Testis (tissue), 3 donors: ENCODE measurements around the gene QPCTL. TPM values are rescaled to one million over a fixed set of nuclear protein-coding genes. Genes with fewer than 3 reads are reported as not detected.
A peak's percentile ranks its signal among the peaks of the same experiment; 100 is the strongest.

Experiments used
- DNase-seq: peaks from one replicate; pipeline ENCODE4 v3.0.0-alpha.2; 2019
- H3K27ac ChIP-seq, 2 donors: fragments of 200-600 bp; sonication (generic); one replicate each; pipeline ENCODE4 v1.5.1; 2019
- H3K27me3 ChIP-seq: fragments of 200-600 bp; sonication (generic); one replicate; pipeline ENCODE4 v1.5.1; 2019
- H3K36me3 ChIP-seq: fragments of 200-600 bp; sonication (generic); one replicate; pipeline ENCODE4 v1.5.1; 2017; ENCODE audit warnings: low read depth; ENCODE audit errors: missing control alignments
- H3K4me1 ChIP-seq: fragments of 200-600 bp; sonication (generic); one replicate; pipeline ENCODE4 v1.5.1; 2019
- H3K4me3 ChIP-seq, 2 donors: fragments of 200-600 bp; sonication (generic); one replicate each; pipeline ENCODE4 v1.5.1; 2017 to 2019
- H3K9me3 ChIP-seq: fragments of 200-600 bp; sonication (generic); one replicate; pipeline ENCODE4 v1.5.1; 2017
- CTCF ChIP-seq, 3 experiments: fragments of 450-650 bp in 2 of 3; fragments of 200-600 bp in 1 of 3; sonication (generic) in 1 of 3; IDR thresholded peaks; one replicate each; pipeline ENCODE4 v1.5.1; 2016 to 2019; ENCODE audit warnings: antibody characterized with exemption in 3 of 3, mild to moderate bottlenecking in 2 of 3, moderate library complexity in 1 of 3
- POLR2A ChIP-seq: fragments of 450-650 bp; IDR thresholded peaks from one replicate; pipeline ENCODE4 v1.6.1; 2017; ENCODE audit warnings: antibody characterized with exemption, mild to moderate bottlenecking, moderate library complexity
- WGBS, 2 donors: methylation state at CpG; one replicate each; pipeline ENCODE4 v1.1.5; 2018; 5-methylcytosine and 5-hydroxymethylcytosine counted together
- intact Hi-C: fragments of 100-400 bp; cut with DNase I; formaldehyde crosslinking; loops from one replicate; pipeline ENCODE4 v1.15.1; 2023; ENCODE audit warnings: low total_unique reads
- polyA plus RNA-seq: library from polyadenylated mRNA; stranded (reverse); fragments of 350-450 nt; fragmentation: Illumina TruSeq; extraction: RNeasy Lipid Tissue Mini Kit (QIAGEN cat#74804); gene quantifications from one replicate; pipeline ENCODE4 v1.2.3, GENCODE V29; 2014; ENCODE audit warnings: low read depth, low replicate concordance; ENCODE audit not compliant: insufficient read depth
- total RNA-seq, 2 donors: library from RNA; depleted of rRNA; stranded (reverse); fragments of >200 nt; gene quantifications; one replicate each; pipeline ENCODE4 v1.2.3, GENCODE V29; 2016

The QPCTL gene
- total and polyA plus RNA-seq, 3 donors from 2014 or later = 3.5 to 6.9 (median 5.3) TPM

- intact Hi-C loops = no loop called here
- H3K27ac ChIP-seq = peak overlapping the region; percentile 83 to 86
- H3K27me3 ChIP-seq = no peaks in the 10 kb centered on the region
- peak overlapping the region; percentile 80 to 83 for H3K4me3 ChIP-seq
- peaks cover 5% of the 10 kb centered on the region for H3K4me1 ChIP-seq
- H3K36me3 ChIP-seq = no peaks in the 10 kb centered on the region
- 1 to 2% methylated on average over 19 to 22 of the region's 22 CpGs for WGBS, 2 donors
- peak; percentile 65 to 78 (median 77) for TF ChIP-seq CTCF (IDR thresholded peaks at IDR 0.05)
- no peak for TF ChIP-seq POLR2A
- no peaks in the 10 kb centered on the region for H3K9me3 ChIP-seq
- DNase-seq = peak; percentile 88
These were observed 781 bp downstream of the QPCTL start for GRCh38 chr19:45693106-45693788.

GRCh38 chr19:45701676-45702075 is 9.2 kb downstream of the QPCTL start:
- Histone ChIP-seq H3K4me1 (no peaks in the 10 kb centered on the region), H3K36me3 (no peaks in the 10 kb centered on the region), H3K4me3 (no peak overlapping the region), H3K9me3 (no peaks in the 10 kb centered on the region), H3K27me3 (no peaks in the 10 kb centered on the region), H3K27ac (no peak overlapping the region)
- intact Hi-C loops = no loop called here
- TF ChIP-seq CTCF (IDR thresholded peaks at IDR 0.05) (no peak), POLR2A (no peak)
- DNase-seq = no peak
- 83 to 87% methylated on average over 7 of the region's 7 CpGs for WGBS, 2 donors

- Histone ChIP-seq H3K27ac (no peak overlapping the region), H3K4me3 (no peak overlapping the region), H3K27me3 (no peaks in the 10 kb centered on the region), H3K4me1 (no peaks in the 10 kb centered on the region), H3K36me3 (no peaks in the 10 kb centered on the region), H3K9me3 (no peaks in the 10 kb centered on the region)
- TF ChIP-seq CTCF (IDR thresholded peaks at IDR 0.05) = no peak
- no peak for TF ChIP-seq POLR2A
- 88 to 89% methylated on average over 9 of the region's 9 CpGs for WGBS, 2 donors
- intact Hi-C loops = no loop called here
- DNase-seq = no peak
These were observed 12.6 kb downstream of the QPCTL start for GRCh38 chr19:45705115-45705514.

DNA sequence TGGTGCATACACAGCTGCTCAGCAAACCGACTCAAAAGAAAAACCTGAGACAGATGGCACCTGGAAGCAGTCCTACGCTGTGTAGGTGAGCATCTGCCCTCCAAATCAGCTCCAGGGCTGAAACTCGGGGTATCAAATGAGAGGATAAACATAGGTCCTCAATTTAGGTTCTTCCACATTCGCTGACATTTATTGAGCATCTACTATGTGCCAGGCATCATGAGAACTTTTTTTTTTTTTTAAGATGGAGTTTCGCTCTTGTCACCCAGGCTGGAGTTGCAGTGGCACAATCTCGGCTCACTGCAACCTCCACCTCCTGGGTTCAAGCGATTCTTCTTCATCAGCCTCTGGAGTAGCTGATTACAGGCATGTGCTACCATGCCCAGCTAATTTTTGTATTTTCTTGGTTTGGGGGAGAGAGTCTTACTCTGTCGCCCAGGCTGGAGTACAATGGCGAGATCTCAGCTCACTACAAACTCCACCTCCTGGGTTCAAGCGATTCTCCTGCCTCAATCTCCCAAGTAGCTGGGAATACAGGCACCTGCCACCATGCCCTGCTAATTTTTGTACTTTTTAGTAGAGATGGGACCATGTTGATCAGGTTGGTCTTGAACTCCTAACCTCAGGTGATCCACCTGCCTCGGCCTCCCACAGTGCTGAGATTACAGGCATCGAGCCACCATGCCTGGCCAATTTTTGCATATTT is 13.4 kb downstream of the QPCTL start:
- DNase-seq = no peak
- Histone ChIP-seq H3K4me1 (no peaks in the 10 kb centered on the region), H3K4me3 (no peak overlapping the region), H3K36me3 (no peaks in the 10 kb centered on the region), H3K27me3 (no peaks in the 10 kb centered on the region), H3K9me3 (no peaks in the 10 kb centered on the region), H3K27ac (no peak overlapping the region)
- TF ChIP-seq POLR2A = no peak
- TF ChIP-seq CTCF (IDR thresholded peaks at IDR 0.05) = no peak
- 92 to 93% methylated on average over 12 of the region's 12 CpGs for WGBS, 2 donors
- intact Hi-C loops = no loop called here
